Right forelimb (tissue), 1 donor: ENCODE results near the gene OLFML2B.
"Not testable (repeated sequence)": the region's sequence is repeated elsewhere in the genome, so short reads cannot be mapped to it uniquely, and the experiment has no call there.

Experiments used
- DNase-seq: peaks from one replicate; pipeline ENCODE4 v3.0.0-alpha.2; 2018

OLFML2B gene

GRCh38 chr1:162023547-162024501 lies at the start of gene OLFML2B:
Gene OLFML2B, minus strand, starts transcription at chr1:162023869. Its CDS starts 439 bp downstream, at chr1:162023430.
- DNase-seq, result peak; percentile 84

- no peak for DNase-seq
Measured at GRCh38 chr1:162072740-162073139, 49.1 kb upstream of the OLFML2B start.

GRCh38 chr1:162070825-162071224 lies 47.2 kb upstream of the OLFML2B start:
- DNase-seq, result no peak

- peak; percentile 56 for DNase-seq
Measured at GRCh38 chr1:162070094-162070748, 46.6 kb upstream of the OLFML2B start.

GRCh38 chr1:162069334-162070093 lies 45.8 kb upstream of the OLFML2B start, which contains the start of gene NOS1AP:
Gene NOS1AP, plus strand, starts transcription at chr1:162069691. Its CDS starts 487 bp downstream, at chr1:162070178.
- peak; percentile 81 for DNase-seq

- DNase-seq, result no peak
Measured at GRCh38 chr1:162068301-162068700, 44.6 kb upstream of the OLFML2B start.

GRCh38 chr1:162067466-162067865 lies 43.8 kb upstream of the OLFML2B start:
- no peak for DNase-seq

- DNase-seq, result not testable (repeated sequence)
Measured at GRCh38 chr1:162066836-162067235, 43.2 kb upstream of the OLFML2B start.

GRCh38 chr1:162065016-162065415 lies 41.3 kb upstream of the OLFML2B start:
- DNase-seq, result no peak

GRCh38 chr1:162062542-162063015 lies 38.9 kb upstream of the OLFML2B start:
- no peak for DNase-seq

- DNase-seq, result no peak
Measured at GRCh38 chr1:162060314-162060713, 36.6 kb upstream of the OLFML2B start.

GRCh38 chr1:162059721-162060120 lies 36.1 kb upstream of the OLFML2B start:
- no peak for DNase-seq

- DNase-seq, result no peak
Measured at GRCh38 chr1:162056579-162056978, 32.9 kb upstream of the OLFML2B start.

- DNase-seq, result peak; percentile 73
Measured at GRCh38 chr1:162056043-162056442, 32.4 kb upstream of the OLFML2B start.

- DNase-seq, result no peak
Measured at GRCh38 chr1:162055062-162055461, 31.4 kb upstream of the OLFML2B start.

- DNase-seq, result not testable (repeated sequence)
Measured at GRCh38 chr1:162053949-162054348, 30.3 kb upstream of the OLFML2B start.

GRCh38 chr1:162046921-162047320 lies 23.3 kb upstream of the OLFML2B start:
- no peak for DNase-seq

- DNase-seq, result no peak
Measured at GRCh38 chr1:162042361-162042760, 18.7 kb upstream of the OLFML2B start.

- DNase-seq, result no peak
Measured at GRCh38 chr1:162040657-162041056, 17.0 kb upstream of the OLFML2B start.

- DNase-seq, result no peak
Measured at GRCh38 chr1:162040001-162040400, 16.3 kb upstream of the OLFML2B start.

- no peak for DNase-seq
Measured at GRCh38 chr1:162038624-162039023, 15.0 kb upstream of the OLFML2B start.

- DNase-seq, result no peak
Measured at GRCh38 chr1:162036163-162036562, 12.5 kb upstream of the OLFML2B start.

- DNase-seq, result no peak
Measured at GRCh38 chr1:162035241-162035640, 11.6 kb upstream of the OLFML2B start.
